Measurements from ENCODE around the gene SCN3A. TPM values are rescaled to one million over a fixed set of nuclear protein-coding genes. Genes with fewer than 3 reads are reported as not detected.

SCN3A gene
- total RNA-seq, 4 donors from 2014 or later: 0.62 to 5.7 (median 1.4) TPM

DNA sequence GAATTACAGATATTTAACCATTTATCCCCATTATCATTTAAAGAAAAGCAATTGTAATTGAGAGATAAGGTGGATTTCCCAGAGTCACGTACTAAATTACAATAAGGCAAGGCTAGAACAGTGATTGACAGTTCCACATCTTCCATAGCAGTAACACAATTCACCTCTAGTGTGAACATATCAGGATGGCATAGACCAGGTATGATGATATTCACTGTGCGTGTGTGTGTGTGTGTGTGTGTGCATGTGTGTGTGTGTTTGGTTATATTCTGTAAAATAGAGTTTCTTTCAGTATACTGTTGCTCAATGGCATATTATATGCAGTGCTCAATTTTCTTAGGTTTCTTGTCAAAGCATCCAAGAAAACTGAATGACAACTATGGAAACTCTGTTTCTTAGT is 37.1 kb upstream of the SCN3A start:
- Histone ChIP-seq H3K9me3 (no peaks in the 10 kb centered on the region), H3K4me3 (no peak overlapping the region), H3K4me1 (no peaks in the 10 kb centered on the region), H3K27ac (no peak overlapping the region), H3K27me3 (no peaks in the 10 kb centered on the region), H3K36me3 (no peaks in the 10 kb centered on the region)
- TF ChIP-seq, protein P1, sequence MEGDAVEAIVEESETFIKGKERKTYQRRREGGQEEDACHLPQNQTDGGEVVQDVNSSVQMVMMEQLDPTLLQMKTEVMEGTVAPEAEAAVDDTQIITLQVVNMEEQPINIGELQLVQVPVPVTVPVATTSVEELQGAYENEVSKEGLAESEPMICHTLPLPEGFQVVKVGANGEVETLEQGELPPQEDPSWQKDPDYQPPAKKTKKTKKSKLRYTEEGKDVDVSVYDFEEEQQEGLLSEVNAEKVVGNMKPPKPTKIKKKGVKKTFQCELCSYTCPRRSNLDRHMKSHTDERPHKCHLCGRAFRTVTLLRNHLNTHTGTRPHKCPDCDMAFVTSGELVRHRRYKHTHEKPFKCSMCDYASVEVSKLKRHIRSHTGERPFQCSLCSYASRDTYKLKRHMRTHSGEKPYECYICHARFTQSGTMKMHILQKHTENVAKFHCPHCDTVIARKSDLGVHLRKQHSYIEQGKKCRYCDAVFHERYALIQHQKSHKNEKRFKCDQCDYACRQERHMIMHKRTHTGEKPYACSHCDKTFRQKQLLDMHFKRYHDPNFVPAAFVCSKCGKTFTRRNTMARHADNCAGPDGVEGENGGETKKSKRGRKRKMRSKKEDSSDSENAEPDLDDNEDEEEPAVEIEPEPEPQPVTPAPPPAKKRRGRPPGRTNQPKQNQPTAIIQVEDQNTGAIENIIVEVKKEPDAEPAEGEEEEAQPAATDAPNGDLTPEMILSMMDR (IDR thresholded peaks at IDR 0.05): no peak
- no peak for TF ChIP-seq POLR2A (IDR thresholded peaks at IDR 0.05)
- no peak for TF ChIP-seq POLR2AphosphoS5 (IDR thresholded peaks at IDR 0.05)
- no peak for TF ChIP-seq EP300 (IDR thresholded peaks at IDR 0.05)
- WGBS, 2 donors (ENCODE audit: low coverage in 1 of 2): 78 to 84% methylated on average over 1 to 2 of the region's 2 CpGs
- no peak for ATAC-seq

DNA sequence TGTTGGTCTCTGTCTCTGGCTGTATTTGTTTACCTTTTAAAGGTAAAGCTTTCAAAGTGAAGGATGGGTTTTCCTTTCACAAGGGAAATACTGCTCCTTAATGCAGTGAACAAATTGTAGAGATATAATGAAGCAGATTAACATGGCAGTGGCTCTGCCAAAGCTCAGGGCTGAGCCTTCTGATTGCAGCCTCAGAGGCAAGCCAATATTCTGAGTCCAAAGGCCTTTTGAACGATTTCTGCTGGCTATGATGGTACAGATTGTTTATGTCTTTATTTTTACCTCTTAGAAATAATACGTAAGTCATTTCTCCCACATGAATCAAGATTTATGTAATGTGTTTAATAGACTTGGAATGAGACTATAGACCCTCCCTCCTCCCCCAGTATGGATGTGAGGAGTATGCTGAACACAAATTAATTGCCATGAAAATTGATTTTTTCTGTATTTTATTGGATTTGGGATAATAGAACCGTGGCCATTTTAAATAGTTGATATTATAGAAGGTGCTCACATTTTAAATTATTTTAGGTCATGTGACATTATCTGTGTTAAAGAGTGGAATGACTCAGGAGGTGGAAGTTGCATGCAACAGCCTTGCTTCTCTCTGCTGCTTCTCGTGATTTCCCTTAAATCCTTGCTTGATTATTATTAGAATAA is 36.1 kb upstream of the SCN3A start:
- Histone ChIP-seq H3K4me3 (no peak overlapping the region), H3K36me3 (no peaks in the 10 kb centered on the region), H3K27ac (no peak overlapping the region), H3K4me1 (no peaks in the 10 kb centered on the region), H3K27me3 (no peaks in the 10 kb centered on the region), H3K9me3 (no peaks in the 10 kb centered on the region)
- no peak for TF ChIP-seq POLR2AphosphoS5 (IDR thresholded peaks at IDR 0.05)
- TF ChIP-seq, protein P1 (IDR thresholded peaks at IDR 0.05): no peak
- TF ChIP-seq EP300 (IDR thresholded peaks at IDR 0.05): no peak
- no peak for TF ChIP-seq POLR2A (IDR thresholded peaks at IDR 0.05)
- no peak for ATAC-seq
- WGBS, 2 donors (ENCODE audit: low coverage in 1 of 2): 43 to 56% methylated on average over 3 to 4 of the region's 4 CpGs

DNA sequence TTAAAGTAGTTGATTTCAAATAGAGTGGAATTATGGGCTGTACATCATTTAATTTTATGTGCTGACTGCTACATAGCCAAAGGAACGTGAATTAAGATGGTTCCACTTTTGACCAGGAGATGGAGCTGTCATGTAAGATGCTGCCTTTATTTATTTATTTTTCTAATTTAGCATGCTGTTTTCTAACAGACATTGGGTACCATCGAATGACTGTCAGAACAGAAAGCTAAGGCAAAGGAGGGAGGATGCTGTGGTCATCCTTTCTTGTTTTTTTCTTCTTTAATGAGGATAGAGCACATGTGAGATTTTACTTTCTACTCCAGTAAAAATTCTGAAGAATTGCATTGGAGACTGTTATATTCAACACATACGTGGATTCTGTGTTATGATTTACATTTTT is 35.4 kb upstream of the SCN3A start, which contains the start of gene SCN2A:
TSS of gene SCN2A (plus strand) at position 185 of the 400 bp plus-strand sequence. CDS start 56,410 bp downstream, outside the sequence.
- Histone ChIP-seq H3K4me3 (no peak within 1 kb of the TSS), H3K36me3 (no peaks in the 10 kb centered on the region), H3K4me1 (no peaks in the 10 kb centered on the region), H3K9me3 (no peaks in the 10 kb centered on the region), H3K27me3 (no peaks in the 10 kb centered on the region), H3K27ac (no peak within 1 kb of the TSS)
- 20% methylated on average over 3 of the region's 3 CpGs for WGBS, 2 donors (ENCODE audit: low coverage in 1 of 2)
- no peak for ATAC-seq
- no peak for TF ChIP-seq POLR2A (IDR thresholded peaks at IDR 0.05)
- TF ChIP-seq, protein P1 (IDR thresholded peaks at IDR 0.05): peak; percentile 41 to 57 (median 51)

DNA sequence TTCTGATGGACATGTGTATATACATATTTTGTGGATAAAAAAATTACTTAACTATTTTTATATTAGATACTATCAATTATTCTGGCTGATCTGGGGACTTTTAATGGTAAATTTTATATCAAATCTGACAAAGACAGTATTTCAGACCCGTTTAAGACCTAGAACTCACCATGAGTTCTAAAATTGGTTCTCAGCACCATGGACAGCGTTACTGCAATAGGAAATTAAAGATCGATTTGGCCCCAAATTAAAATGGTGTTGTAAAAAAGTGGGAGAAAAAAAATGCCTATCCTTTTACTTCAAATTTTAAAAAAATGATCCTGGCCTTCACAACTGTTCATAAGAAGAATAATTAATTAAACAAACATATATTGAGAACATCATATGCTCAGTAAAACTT is 34.4 kb upstream of the SCN3A start:
- Histone ChIP-seq H3K4me1 (no peaks in the 10 kb centered on the region), H3K36me3 (no peaks in the 10 kb centered on the region), H3K4me3 (no peak overlapping the region), H3K27me3 (no peaks in the 10 kb centered on the region), H3K27ac (no peak overlapping the region), H3K9me3 (no peaks in the 10 kb centered on the region)
- WGBS, 2 donors (ENCODE audit: low coverage in 1 of 2): 5 to 8% methylated on average over 3 of the region's 3 CpGs
- no peak for TF ChIP-seq EP300 (IDR thresholded peaks at IDR 0.05)
- TF ChIP-seq, protein P1 (IDR thresholded peaks at IDR 0.05): no peak
- no peak for TF ChIP-seq POLR2AphosphoS5 (IDR thresholded peaks at IDR 0.05)
- TF ChIP-seq POLR2A (IDR thresholded peaks at IDR 0.05): no peak
- no peak for ATAC-seq

GRCh38 chr2:165237056-165237455 is 33.2 kb upstream of the SCN3A start:
- TF ChIP-seq POLR2A (IDR thresholded peaks at IDR 0.05): no peak
- TF ChIP-seq, protein P1 (IDR thresholded peaks at IDR 0.05): no peak
- no peak for TF ChIP-seq POLR2AphosphoS5 (IDR thresholded peaks at IDR 0.05)
- no peak for TF ChIP-seq EP300 (IDR thresholded peaks at IDR 0.05)
- ATAC-seq: no peak
- H3K27me3 ChIP-seq: no peaks in the 10 kb centered on the region
- H3K4me3 ChIP-seq: no peak overlapping the region
- no peaks in the 10 kb centered on the region for H3K36me3 ChIP-seq
- no peaks in the 10 kb centered on the region for H3K9me3 ChIP-seq
- H3K4me1 ChIP-seq: no peaks in the 10 kb centered on the region
- WGBS, 2 donors (ENCODE audit: low coverage in 1 of 2): 2 to 39% methylated on average over 2 of the region's 2 CpGs
- H3K27ac ChIP-seq: no peak overlapping the region
